Superior temporal gyrus (tissue), 1 donor: ENCODE data around the gene PSPN.
"Not testable (repeated sequence)": the region's sequence is repeated elsewhere in the genome, so short reads cannot be mapped to it uniquely, and the experiment has no call there.

Experiments used
- DNase-seq: peaks from one replicate; pipeline ENCODE4 v3.0.0-alpha.2; 2016; ENCODE audit errors: extremely low spot score

The PSPN gene

DNA sequence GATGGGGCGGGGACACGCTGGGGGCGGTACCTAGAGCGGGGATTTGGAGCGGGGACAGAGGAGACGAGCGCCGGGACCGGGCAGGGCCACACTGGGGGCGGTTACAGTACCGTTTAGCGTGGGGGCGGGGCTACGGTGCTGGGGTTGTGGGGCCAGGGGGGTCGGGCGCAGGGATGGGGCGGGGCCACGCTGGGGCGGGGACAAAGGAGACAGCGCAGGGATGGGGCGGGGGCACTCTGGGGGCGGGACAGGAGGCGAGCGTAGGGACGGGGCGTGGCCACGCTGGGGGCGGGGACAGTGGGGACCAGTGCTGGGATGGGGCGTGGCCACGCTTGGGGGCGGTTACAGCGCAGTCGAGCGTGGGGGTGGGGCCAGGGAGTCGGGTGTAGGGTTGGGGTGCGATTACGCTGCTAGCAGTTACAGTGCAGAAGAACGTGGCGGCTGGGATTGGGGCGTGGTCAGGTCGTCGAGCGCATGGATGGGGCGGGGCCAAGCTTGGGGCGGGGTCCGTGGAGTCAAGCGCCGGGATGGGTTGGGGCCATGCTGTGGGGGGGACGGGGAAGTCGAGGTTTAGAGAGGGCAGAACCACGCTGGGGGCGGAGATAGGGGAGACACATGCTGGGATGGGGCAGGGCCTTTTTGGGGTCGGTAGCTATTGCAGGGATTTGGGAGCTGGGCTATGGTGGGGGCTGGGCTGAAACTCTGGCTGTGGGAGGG is 2.5 kb downstream of the PSPN start:
- DNase-seq: peak; percentile 90

DNA sequence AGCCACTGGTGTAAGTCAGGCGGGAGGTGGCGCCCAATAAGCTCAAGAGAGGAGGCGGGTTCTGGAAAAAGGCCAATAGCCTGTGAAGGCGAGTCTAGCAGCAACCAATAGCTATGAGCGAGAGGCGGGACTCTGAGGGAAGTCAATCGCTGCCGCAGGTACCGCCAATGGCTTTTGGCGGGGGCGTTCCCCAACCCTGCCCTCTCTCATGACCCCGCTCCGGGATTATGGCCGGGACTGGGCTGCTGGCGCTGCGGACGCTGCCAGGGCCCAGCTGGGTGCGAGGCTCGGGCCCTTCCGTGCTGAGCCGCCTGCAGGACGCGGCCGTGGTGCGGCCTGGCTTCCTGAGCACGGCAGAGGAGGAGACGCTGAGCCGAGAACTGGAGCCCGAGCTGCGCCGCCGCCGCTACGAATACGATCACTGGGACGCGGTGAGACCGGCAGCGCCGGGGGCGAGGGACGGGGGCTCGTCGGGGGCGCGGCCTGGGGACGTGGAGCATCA is 3.1 kb downstream of the PSPN start, which contains the start of gene ALKBH7:
ALKBH7 (plus strand) TSS at position 201 of the 502 bp plus-strand sequence; CDS start at position 228, 27 bp downstream.
- peak; percentile 100 for DNase-seq

- no peak for DNase-seq
Measured at GRCh38 chr19:6364353-6364752, 11.4 kb downstream of the PSPN start.

- DNase-seq: no peak
Measured at GRCh38 chr19:6362351-6362801, 13.4 kb downstream of the PSPN start.

DNA sequence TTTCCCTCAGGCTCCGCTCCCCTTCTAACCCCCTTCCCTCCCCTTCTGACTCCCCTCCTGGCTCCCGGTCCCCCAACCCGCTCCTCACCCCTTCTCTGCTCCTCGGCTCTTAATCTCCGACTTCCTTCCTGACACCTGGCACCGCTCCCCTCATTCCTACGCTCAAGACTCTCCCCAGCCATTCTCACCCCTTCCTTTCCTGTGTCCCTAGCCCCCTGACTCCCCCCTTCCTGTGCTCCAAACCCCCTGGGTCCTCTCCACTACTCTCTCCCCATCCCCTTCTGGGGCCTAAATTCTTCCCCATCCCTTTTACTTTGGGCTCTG is 13.7 kb downstream of the PSPN start:
- DNase-seq: no peak

DNA sequence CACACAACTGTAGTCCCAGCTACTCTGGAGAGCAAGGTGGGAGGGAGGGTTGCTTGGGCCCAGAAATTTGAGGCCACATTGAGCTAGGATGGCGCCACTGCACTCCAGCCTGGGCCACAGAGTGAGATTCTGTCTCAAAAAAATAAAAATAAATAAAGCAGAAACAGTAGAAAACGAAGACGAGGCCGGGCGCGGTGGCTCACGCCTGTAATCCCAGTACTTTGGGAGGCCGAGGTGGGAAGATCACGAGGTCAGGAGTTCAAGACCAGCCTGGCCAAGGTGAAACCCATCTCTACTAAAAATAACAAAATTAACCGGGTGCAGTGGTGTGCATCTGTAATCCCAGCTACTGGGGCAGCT is 14.9 kb downstream of the PSPN start:
- DNase-seq: not testable (repeated sequence)

GRCh38 chr19:6360445-6360844 is 15.3 kb downstream of the PSPN start:
- DNase-seq: not testable (repeated sequence)

DNA sequence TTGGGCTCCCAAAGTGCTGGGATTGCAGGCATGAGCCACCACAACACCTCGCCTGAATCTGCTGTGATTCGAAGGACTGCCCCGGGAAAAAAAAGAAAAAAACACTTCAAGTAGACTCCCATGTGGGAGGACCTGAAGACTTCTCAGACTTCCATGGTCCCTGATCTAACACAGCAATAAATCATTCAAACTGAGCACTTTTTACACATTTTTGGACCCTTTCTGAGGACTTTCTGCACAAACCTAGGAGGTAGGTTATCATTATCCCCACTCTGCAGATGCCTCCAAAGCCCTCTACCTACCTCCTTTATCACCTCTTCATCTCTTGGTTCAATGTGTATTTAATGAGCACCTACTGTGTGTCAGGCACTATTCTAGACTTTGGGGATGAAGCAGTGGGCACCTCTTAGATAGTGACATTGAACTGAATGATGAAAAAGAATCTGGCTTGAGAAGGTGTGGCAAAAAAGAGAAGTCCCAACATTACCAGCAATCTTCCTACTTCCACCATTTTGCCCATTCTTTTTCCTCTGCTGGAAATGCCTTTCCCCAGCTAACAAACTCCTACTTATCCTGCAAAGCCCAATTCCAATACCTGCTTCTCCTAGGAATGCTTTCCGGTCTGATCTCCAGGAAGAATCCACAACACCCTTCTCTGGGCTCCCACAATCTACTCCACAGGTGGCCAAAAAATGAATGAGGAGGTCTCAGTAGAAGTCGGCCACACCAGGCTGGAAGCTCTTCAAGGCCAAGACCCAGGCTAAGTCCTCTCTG is 16.0 kb downstream of the PSPN start:
- DNase-seq: no peak

- no peak for DNase-seq
Measured at GRCh38 chr19:6358003-6358402, 17.7 kb downstream of the PSPN start.

DNA sequence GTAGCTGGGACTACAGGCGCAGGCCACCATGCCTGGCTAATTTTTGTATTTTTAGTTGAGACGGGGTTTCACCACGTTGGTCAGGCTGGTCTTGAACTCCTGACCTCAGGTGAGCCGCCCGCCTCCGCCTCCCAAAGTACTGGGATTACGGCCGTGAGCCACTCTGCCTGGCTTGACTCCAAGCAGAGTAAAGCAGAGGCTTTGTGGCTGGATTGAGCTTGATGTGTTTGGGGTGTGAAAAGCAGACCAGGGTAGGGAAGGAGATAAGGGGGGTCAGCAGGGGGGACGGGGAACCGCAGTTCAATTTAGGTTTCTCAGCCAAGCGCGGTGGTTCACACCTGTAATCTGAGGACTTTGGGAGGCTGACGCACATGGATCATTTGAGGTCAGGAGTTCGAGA is 18.6 kb downstream of the PSPN start:
- DNase-seq: no peak

GRCh38 chr19:6355321-6356040 is 20.3 kb downstream of the PSPN start:
- not testable (repeated sequence) for DNase-seq

GRCh38 chr19:6354098-6354674 is 21.5 kb downstream of the PSPN start:
- no peak for DNase-seq

GRCh38 chr19:6352381-6353165 is 23.2 kb downstream of the PSPN start:
- no peak for DNase-seq

DNA sequence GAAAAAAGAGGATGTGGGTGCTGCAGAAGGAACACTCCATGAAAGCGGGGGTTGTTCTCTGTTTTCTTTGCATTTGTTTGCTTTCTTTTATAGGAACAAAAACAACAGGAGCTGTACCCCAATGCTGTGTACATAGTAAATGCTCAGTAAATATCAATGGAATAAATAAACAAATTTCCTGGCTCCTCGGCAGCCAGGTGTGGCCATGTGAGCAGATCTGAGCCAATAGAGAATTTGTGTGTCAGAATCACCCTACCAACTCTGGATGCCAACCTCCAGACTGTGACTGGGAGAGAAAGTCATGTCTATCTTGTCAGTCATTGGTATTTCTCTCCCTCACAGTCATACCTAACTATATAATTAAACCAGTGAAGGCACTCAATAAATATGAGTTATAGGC is 25.0 kb downstream of the PSPN start:
- DNase-seq: no peak

DNA sequence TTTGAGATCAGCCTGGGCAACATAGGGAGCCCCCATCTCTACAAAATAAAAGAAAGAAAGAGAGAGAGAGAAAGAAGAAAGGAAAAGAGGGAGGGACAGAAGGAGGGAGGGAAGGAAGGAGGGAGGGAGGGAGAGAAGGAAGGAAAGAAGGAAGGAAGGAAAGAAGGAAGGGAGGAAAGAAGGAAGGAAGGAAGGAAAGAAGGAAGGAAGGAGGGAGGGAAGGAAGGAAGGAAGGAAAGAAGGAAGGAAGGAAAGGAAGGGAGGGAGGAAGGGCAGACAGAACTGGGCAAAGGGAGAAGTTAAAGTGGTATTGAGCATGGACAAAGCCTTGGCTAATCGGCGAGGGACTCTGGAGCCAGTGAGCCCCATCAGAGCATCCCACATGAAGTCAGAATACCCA is 26.5 kb downstream of the PSPN start:
- not testable (repeated sequence) for DNase-seq

GRCh38 chr19:6343462-6343861 is 32.3 kb downstream of the PSPN start:
- no peak for DNase-seq

DNA sequence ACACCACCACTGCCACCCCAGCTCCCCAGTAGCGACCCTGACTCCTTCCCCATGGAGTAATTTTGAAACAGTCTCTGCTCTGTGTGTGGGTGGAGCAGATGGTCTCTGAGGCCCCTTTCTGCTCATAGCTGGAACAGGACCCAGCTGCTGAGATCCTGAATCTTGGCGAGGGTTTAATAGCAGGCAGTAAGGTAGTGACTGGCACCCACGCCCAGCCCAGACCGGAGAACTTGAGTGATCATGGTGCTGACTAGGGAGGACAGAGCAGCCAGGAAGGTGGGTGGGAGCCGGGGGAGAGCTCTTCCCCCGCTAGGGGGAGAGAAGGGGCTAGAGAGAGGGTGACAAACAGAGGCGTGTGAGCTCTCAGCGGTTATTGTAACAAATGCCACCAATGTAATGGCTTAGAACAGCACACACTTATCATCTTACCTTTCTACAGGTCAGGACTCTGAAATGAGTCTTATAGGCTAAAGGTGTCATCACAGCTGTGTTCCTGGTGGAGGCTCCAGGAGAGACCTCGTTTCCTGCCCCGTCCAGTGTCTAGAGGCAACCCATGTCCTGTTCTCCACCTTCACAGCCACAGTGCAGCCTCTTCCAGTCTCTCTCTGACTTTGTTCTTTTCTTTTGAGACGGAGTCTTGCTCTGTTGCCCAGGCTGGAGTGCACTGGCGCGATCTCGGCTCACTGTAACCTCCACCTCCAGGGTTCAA is 35.1 kb downstream of the PSPN start:
- DNase-seq: no peak

- DNase-seq: no peak
Measured at GRCh38 chr19:6334490-6335285, 41.0 kb downstream of the PSPN start.

GRCh38 chr19:6333439-6333838 is 42.3 kb downstream of the PSPN start, which contains the start of gene ACER1:
Gene ACER1 (minus strand): TSS chr19:6333612. CDS start chr19:6333551, 61 bp downstream.
- DNase-seq: no peak

- DNase-seq: no peak
Measured at GRCh38 chr19:6326815-6327214, 48.9 kb downstream of the PSPN start.
